Large intestine (tissue), 3 donors: ENCODE results near the gene OFD1. TPM values are rescaled to one million over a fixed set of nuclear protein-coding genes. Genes with fewer than 3 reads are reported as not detected.

Source experiments
- DNase-seq, 2 donors: peaks; one replicate each; pipeline versions ENCODE4 v3.0.0 to v3.0.0-alpha.2; 2013
- H3K27ac ChIP-seq: one replicate; pipeline ENCODE4 v1.5.1; 2013; ENCODE audit warnings: low read length
- H3K27me3 ChIP-seq: 2 replicates; pipeline ENCODE4 v1.6.1; 2013; ENCODE audit warnings: low read length; ENCODE audit not compliant: control insufficient read depth, insufficient read depth
- H3K36me3 ChIP-seq: 2 replicates; pipeline ENCODE4 v1.6.1; 2013; ENCODE audit warnings: low read length; ENCODE audit not compliant: control insufficient read depth, insufficient read depth
- H3K4me1 ChIP-seq: one replicate; pipeline ENCODE4 v1.6.1; 2013; ENCODE audit warnings: low read length; ENCODE audit not compliant: control insufficient read depth, insufficient read depth
- H3K4me3 ChIP-seq: one replicate; pipeline ENCODE4 v1.5.1; 2013; ENCODE audit warnings: low read length
- H3K9me3 ChIP-seq: one replicate; pipeline ENCODE4 v1.6.1; 2013; ENCODE audit warnings: mild to moderate bottlenecking, low read depth, low read length, moderate library complexity; ENCODE audit not compliant: control insufficient read depth
- WGBS: methylation state at CpG from one replicate; pipeline ENCODE4 v1.1.5; 2013; ENCODE audit warnings: low lambda C conversion rate; ENCODE audit not compliant: insufficient coverage; 5-methylcytosine and 5-hydroxymethylcytosine counted together
- polyA plus RNA-seq: library from polyadenylated mRNA; unstranded; fragments of 120-200 nt; gene quantifications from one replicate; pipeline ENCODE4 v1.2.1, GENCODE V29; 2013

OFD1 gene
- polyA plus RNA-seq, 1 donor = 42.8 TPM

DNA sequence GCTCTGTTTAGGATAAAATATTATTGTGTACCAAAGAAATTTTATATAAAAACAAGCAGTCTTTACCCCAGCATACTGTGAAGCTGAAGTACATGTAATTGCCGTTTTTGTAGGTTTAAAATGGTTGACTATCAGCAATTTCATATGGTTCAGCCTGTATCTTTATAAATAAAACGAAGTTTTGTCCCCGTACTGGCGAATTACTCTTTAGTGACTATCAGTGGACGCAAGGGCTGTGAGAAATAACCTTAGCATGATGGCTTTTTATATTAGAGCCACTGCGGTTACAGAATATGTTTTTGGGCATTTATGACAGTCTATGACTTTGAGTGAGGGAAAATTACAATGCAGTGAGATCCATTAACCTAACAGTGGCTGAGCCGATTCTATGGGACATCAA, 81.1 kb downstream of the OFD1 start:
- DNase-seq = no peak
- H3K4me3 ChIP-seq = no peak overlapping the region
- peaks cover 3% of the 10 kb centered on the region for H3K27me3 ChIP-seq
- H3K9me3 ChIP-seq = no peaks in the 10 kb centered on the region
- no peak overlapping the region for H3K27ac ChIP-seq
- WGBS = no CpG with 5 or more reads among the region's 7 CpGs
- H3K4me1 ChIP-seq = no peaks in the 10 kb centered on the region
- H3K36me3 ChIP-seq = no peaks in the 10 kb centered on the region

GRCh38 chrX:13816176-13816575, 81.6 kb downstream of the OFD1 start:
- H3K9me3 ChIP-seq = no peaks in the 10 kb centered on the region
- WGBS = no CpG with 5 or more reads among the region's 6 CpGs
- H3K36me3 ChIP-seq = no peaks in the 10 kb centered on the region
- peaks cover 3% of the 10 kb centered on the region for H3K27me3 ChIP-seq
- H3K4me1 ChIP-seq = no peaks in the 10 kb centered on the region
- DNase-seq = no peak
- no peak overlapping the region for H3K27ac ChIP-seq
- no peak overlapping the region for H3K4me3 ChIP-seq

- Histone ChIP-seq H3K36me3 (no peaks in the 10 kb centered on the region), H3K27me3 (peaks cover 3% of the 10 kb centered on the region), H3K4me3 (no peak within 1 kb of the TSS), H3K27ac (no peak within 1 kb of the TSS), H3K9me3 (no peaks in the 10 kb centered on the region), H3K4me1 (no peaks in the 10 kb centered on the region)
- DNase-seq = no peak
- 33% methylated on average over 1 of the region's 19 CpGs for WGBS
Measured at GRCh38 chrX:13816643-13817627, 82.4 kb downstream of the OFD1 start, which contains the start of gene GPM6B. Gene GPM6B, minus strand, starts transcription at chrX:13817093. Its CDS starts 189 bp downstream, at chrX:13816904.

Other genes with a start within 250 kb of the OFD1 start
- 7.3 TPM for gene EGFL6, start 165.1 kb upstream of the OFD1 start, polyA plus RNA-seq
- 3.6 TPM for gene TCEANC, start 81.6 kb upstream of the OFD1 start, polyA plus RNA-seq
- 22.6 TPM for gene RAB9A, start 45.6 kb upstream of the OFD1 start, polyA plus RNA-seq
- 14.5 TPM for gene TRAPPC2, start 128 bp upstream of the OFD1 start, polyA plus RNA-seq
- gene GPM6B, start 82.3 kb downstream of the OFD1 start, polyA plus RNA-seq = 11.5 TPM